ENCODE data around the gene PAPSS1. TPM values are rescaled to one million over a fixed set of nuclear protein-coding genes. Genes with fewer than 3 reads are reported as not detected.
A peak's percentile ranks its signal among the peaks of the same experiment; 100 is the strongest.

Gene PAPSS1
- polyA plus RNA-seq, 1 of the 3 experiments (the other 2 are of a cell fraction) = 70.1 TPM

DNA sequence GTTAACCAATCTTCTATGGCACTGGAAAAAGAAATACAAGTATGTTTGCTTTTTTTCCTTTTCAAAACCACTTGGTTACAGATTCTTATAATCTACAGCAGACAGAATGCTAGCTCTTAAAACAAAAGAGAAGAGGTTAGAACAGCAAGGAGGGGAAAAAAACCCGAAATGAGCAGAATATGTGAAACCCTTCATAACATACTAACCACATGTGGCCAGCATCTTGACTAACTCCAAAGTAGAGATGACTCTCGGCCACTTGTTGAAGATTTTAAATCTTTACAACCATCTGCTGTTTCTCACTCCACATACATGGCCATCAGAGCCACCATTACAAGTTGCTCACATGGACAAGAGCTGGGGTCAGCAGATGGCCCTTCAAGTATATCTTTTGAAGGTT, 100.3 kb downstream of the PAPSS1 start:
- Histone ChIP-seq H2AFZ (ENCODE audit: low read depth) (no peak overlapping the region), H3K36me3 (replicated peaks in 1 of 2; ENCODE audit: control insufficient read depth in 1 of 2, insufficient read depth in 2 of 2, low read length in 1 of 2) (peaks cover 7 to 20% of the 10 kb centered on the region in 2 experiments), H3K9me3 (no peaks in the 10 kb centered on the region; the same call in 1 of the 2 replicates), H3K4me3 (ENCODE audit: low read depth in 2 of 2, low read length in 1 of 2) (no peak overlapping the region), H4K20me1 (ENCODE audit: insufficient read depth) (no peaks in the 10 kb centered on the region), H3K79me2 (ENCODE audit: insufficient read depth) (0 out of 2 replicates have a peak, but pooled peaks cover 4% of the 10 kb centered on the region), H3K9me2 (no peaks in the 10 kb centered on the region), H3K4me1 (ENCODE audit: control insufficient read depth in 1 of 2, insufficient read depth in 2 of 2, low read depth in 1 of 2, low read length in 1 of 2) (peaks cover 0 to 19% of the 10 kb centered on the region in 2 experiments; a peak in 3 of 4 replicates), H3K27ac (ENCODE audit: low read depth in 2 of 2, low read length in 1 of 2) (peak overlapping the region; percentile 22 to 74; a peak in 3 of 4 replicates), H3F3A (replicated peaks; ENCODE audit: insufficient read depth) (peaks cover 3% of the 10 kb centered on the region), H3K4me2 (no peak overlapping the region; the same call in 1 of the 2 replicates), H3K9ac (no peak overlapping the region), H3K27me3 (ENCODE audit: insufficient read depth) (no peaks in the 10 kb centered on the region)
- TF ChIP-seq, protein P1, sequence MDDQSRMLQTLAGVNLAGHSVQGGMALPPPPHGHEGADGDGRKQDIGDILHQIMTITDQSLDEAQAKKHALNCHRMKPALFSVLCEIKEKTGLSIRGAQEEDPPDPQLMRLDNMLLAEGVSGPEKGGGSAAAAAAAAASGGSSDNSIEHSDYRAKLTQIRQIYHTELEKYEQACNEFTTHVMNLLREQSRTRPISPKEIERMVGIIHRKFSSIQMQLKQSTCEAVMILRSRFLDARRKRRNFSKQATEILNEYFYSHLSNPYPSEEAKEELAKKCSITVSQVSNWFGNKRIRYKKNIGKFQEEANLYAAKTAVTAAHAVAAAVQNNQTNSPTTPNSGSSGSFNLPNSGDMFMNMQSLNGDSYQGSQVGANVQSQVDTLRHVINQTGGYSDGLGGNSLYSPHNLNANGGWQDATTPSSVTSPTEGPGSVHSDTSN (IDR thresholded peaks at IDR 0.05) = no peak
- no peak for TF ChIP-seq EP300 (IDR thresholded peaks at IDR 0.05; ENCODE audit: borderline replicate concordance in 1 of 2, low read depth in 1 of 2, low read length in 1 of 2)
- no peak for TF ChIP-seq GATA2 (CRISPR knock-in tag; IDR thresholded peaks at IDR 0.05)
- TF ChIP-seq, protein P2, sequence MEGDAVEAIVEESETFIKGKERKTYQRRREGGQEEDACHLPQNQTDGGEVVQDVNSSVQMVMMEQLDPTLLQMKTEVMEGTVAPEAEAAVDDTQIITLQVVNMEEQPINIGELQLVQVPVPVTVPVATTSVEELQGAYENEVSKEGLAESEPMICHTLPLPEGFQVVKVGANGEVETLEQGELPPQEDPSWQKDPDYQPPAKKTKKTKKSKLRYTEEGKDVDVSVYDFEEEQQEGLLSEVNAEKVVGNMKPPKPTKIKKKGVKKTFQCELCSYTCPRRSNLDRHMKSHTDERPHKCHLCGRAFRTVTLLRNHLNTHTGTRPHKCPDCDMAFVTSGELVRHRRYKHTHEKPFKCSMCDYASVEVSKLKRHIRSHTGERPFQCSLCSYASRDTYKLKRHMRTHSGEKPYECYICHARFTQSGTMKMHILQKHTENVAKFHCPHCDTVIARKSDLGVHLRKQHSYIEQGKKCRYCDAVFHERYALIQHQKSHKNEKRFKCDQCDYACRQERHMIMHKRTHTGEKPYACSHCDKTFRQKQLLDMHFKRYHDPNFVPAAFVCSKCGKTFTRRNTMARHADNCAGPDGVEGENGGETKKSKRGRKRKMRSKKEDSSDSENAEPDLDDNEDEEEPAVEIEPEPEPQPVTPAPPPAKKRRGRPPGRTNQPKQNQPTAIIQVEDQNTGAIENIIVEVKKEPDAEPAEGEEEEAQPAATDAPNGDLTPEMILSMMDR (IDR thresholded peaks at IDR 0.05) = no peak
- TF ChIP-seq FOXJ3 (CRISPR knock-in tag; IDR thresholded peaks at IDR 0.05) = no peak
- TF ChIP-seq EZH2phosphoT487 (IDR thresholded peaks at IDR 0.05; ENCODE audit: borderline replicate concordance, low read depth) = no peak
- TF ChIP-seq, protein P3, sequence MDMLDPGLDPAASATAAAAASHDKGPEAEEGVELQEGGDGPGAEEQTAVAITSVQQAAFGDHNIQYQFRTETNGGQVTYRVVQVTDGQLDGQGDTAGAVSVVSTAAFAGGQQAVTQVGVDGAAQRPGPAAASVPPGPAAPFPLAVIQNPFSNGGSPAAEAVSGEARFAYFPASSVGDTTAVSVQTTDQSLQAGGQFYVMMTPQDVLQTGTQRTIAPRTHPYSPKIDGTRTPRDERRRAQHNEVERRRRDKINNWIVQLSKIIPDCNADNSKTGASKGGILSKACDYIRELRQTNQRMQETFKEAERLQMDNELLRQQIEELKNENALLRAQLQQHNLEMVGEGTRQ (IDR thresholded peaks at IDR 0.05; ENCODE audit: borderline replicate concordance, low read depth, low read length) = no peak
- no peak for TF ChIP-seq RCOR1 (IDR thresholded peaks at IDR 0.05; ENCODE audit: low read length)
- TF ChIP-seq TEAD4 (IDR thresholded peaks at IDR 0.05; ENCODE audit: borderline replicate concordance, insufficient read depth) = no peak
- TF ChIP-seq, protein P4, sequence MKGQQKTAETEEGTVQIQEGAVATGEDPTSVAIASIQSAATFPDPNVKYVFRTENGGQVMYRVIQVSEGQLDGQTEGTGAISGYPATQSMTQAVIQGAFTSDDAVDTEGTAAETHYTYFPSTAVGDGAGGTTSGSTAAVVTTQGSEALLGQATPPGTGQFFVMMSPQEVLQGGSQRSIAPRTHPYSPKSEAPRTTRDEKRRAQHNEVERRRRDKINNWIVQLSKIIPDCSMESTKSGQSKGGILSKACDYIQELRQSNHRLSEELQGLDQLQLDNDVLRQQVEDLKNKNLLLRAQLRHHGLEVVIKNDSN (IDR thresholded peaks at IDR 0.05; ENCODE audit: borderline replicate concordance, low read depth) = no peak
- TF ChIP-seq RXRA (IDR thresholded peaks at IDR 0.05; ENCODE audit: borderline replicate concordance, low read depth) = no peak
- TF ChIP-seq, protein P5, sequence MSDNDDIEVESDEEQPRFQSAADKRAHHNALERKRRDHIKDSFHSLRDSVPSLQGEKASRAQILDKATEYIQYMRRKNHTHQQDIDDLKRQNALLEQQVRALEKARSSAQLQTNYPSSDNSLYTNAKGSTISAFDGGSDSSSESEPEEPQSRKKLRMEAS (IDR thresholded peaks at IDR 0.05; ENCODE audit: low read depth) = no peak
- no peak for TF ChIP-seq MXI1 (IDR thresholded peaks at IDR 0.05; ENCODE audit: low read depth, low read length)
- no peak for TF ChIP-seq FOSL2 (IDR thresholded peaks at IDR 0.05; ENCODE audit: borderline replicate concordance, low read depth)
- TF ChIP-seq CHD2 (IDR thresholded peaks at IDR 0.05; ENCODE audit: low read length, partially characterized antibody) = no peak
- no peak for TF ChIP-seq SMC3 (IDR thresholded peaks at IDR 0.05; ENCODE audit: low read depth, low read length)
- no peak for TF ChIP-seq RAD21 (IDR thresholded peaks at IDR 0.05; ENCODE audit: low read length)
- DNase-seq = no peak
- POLR2A ChIA-PET = no interaction called here
- WGBS (ENCODE audit: low lambda C conversion rate) = 74% methylated on average over 2 of the region's 2 CpGs
- CTCF ChIA-PET = interaction anchor here (0.6 kb wide), 1 partner anchor 1608 kb away, joined by 3 read pairs; no protein-coding TSS in a partner anchor

Measured in SK-N-SH (cell line).